HG02610 (cell line): ENCODE data around the gene ATAD2B.
A peak's percentile ranks its signal among the peaks of the same experiment; 100 is the strongest.
"Not testable (repeated sequence)": the region's sequence is repeated elsewhere in the genome, so short reads cannot be mapped to it uniquely, and the experiment has no call there.

Experiments
- ATAC-seq: cut with Tn5 transposase; IDR thresholded peaks from one replicate; pipeline ENCODE4 v1.9.1; 2021; ENCODE audit warnings: mild to moderate bottlenecking, moderate library complexity; ENCODE audit not compliant: unreplicated experiment

ATAD2B gene

GRCh38 chr2:23926750-23927571 lies at the start of gene ATAD2B:
Gene ATAD2B, minus strand, starts transcription at chr2:23927123. Its CDS starts 353 bp downstream, at chr2:23926770.
- ATAC-seq, result peak; percentile 78

GRCh38 chr2:23967846-23968245 lies 40.9 kb upstream of the ATAD2B start:
- no peak for ATAC-seq

DNA sequence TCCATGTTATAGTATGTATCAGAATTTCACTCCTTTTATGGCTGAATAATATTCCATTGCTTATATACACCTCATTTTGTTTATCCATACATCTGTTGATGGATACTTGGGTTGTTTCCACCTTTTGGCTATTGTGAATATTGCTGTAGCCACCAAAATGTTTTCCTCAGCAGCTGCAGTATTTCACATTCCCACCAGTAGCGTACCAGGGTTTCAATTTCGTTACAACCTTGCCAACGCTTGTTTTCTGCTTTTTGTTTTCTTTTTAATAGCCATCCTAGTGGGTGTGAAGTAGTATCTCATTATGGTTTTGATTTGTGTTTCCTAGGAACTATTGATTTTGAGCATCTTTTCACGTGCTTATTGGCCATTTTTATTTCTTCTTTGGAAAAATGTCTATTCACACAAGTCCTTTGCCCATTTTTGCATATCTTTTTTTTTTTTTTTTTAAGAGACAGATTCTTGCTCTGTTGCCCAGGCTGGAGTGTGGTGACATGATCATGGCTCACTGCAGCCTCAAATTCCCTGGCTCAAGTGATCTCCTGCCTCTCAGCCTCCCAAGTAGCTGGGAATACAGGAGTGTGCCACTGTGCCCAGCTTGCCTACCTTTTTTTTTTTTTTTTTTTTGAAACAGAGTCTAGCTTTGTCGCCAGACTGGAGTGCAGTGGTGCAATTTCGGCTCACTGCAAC lies 27.5 kb upstream of the ATAD2B start:
- peak; percentile 46 for ATAC-seq

GRCh38 chr2:23953625-23954024 lies 26.7 kb upstream of the ATAD2B start:
- ATAC-seq, result no peak

DNA sequence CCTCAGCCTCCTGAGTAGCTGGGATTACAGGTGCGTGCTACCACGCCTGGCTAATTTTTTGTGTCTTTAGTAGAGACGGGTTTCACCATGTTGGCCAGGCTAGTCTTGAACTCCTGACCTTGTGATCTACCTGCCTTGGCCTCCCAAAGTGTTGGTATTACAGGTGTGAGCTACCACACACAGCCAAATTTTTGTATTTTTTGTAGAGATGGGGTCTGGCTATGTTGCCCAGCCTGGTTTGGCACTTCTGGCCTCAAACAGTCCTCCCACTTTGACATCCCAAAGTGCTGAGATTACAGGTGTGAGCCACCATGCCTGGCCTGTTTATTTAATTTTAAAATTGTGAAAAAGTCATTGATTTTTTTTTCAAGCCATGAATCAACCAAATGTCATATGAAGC lies 25.6 kb upstream of the ATAD2B start:
- not testable (repeated sequence) for ATAC-seq

DNA sequence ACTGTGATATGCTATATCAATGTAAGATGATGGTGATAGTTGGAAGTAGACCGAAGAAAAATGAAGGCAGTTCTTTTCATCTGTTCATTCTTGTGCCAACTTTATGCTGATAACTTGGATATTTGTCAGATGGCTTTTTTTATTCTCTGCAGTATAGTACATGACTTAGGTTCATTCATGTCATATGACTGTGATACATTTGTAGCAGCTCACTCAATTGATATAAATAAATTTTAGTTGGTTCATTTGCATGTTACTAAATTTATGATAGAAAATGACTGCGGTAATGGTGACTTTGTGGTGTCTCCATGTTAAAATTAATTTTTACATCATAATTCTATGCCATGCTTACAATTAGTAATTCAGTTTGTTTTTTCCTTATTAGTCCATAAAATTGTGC lies 20.4 kb upstream of the ATAD2B start:
- no peak for ATAC-seq

- no peak for ATAC-seq
Observed at GRCh38 chr2:23944976-23945375, 18.1 kb upstream of the ATAD2B start.

- ATAC-seq, result no peak
Observed at GRCh38 chr2:23944527-23944926, 17.6 kb upstream of the ATAD2B start.

DNA sequence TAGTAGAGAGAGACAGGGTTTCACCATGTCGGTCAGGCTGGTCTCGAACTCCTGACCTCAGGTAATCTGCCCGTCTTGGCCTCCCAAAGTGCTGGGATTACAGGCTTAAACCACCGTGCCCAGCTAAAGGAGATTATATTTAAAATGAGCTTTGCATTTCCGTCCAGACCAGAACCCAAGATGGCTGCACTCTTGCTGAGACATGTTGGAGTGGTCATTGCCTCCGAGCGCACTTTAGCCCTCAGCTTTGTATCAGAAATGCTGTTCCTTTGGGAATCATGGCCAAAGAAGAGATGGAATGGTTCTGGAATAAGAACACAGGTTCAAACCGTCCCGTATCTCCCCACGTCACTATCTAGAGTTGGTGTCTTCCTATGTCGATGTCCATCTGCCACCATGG lies 16.7 kb upstream of the ATAD2B start:
- ATAC-seq, result no peak

- no peak for ATAC-seq
Observed at GRCh38 chr2:23941644-23942043, 14.7 kb upstream of the ATAD2B start.

- ATAC-seq, result peak; percentile 57
Observed at GRCh38 chr2:23940718-23941620, 14.0 kb upstream of the ATAD2B start.

- ATAC-seq, result peak; percentile 74
Observed at GRCh38 chr2:23939987-23940717, 13.2 kb upstream of the ATAD2B start, which contains the start of gene UBXN2A. Gene UBXN2A, plus strand, starts transcription at chr2:23940463. Its CDS starts 17,852 bp downstream, at chr2:23958315.

DNA sequence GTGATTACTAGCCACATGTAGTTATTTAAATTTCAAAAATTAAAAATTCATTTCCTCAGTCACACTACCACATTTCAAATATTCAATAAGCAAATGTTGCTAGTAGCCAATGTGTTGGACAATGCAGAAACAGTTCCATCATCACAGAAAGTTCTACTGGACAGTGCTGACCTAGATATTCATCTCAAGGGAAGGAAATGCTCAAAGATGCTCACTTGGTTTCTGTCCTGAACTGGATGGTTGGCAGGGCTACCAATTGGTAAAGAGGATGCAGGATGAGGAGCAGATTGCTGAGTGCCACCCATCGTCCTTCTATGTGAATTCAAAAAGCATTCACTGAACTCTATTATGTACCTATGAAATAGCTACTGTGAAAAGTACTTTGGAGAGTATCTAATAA lies 7.3 kb upstream of the ATAD2B start:
- no peak for ATAC-seq

DNA sequence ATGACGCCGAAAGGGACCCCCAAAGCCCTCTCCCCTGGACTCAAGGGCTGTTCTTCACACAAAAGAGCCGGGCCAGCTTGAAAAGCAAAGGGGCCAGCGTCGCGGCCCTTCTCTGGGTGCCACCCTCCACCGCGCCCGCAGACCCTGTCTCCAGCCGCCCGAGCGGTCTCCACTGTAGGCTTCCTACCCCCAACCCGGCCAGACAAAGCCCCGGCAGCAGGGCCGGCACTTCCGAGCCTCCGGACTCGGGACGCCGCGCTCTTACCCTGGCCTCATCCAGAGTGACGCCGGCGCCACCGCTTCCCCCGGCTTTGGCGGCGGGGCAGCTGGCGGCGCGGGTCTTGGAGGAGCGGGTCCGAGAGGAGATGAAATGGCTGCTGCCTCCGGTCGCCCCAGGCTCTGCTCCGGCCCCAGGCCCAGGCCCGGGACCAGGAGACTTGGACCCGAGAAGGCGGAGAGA lies 603 bp downstream of the ATAD2B start:
- ATAC-seq, result peak; percentile 21

DNA sequence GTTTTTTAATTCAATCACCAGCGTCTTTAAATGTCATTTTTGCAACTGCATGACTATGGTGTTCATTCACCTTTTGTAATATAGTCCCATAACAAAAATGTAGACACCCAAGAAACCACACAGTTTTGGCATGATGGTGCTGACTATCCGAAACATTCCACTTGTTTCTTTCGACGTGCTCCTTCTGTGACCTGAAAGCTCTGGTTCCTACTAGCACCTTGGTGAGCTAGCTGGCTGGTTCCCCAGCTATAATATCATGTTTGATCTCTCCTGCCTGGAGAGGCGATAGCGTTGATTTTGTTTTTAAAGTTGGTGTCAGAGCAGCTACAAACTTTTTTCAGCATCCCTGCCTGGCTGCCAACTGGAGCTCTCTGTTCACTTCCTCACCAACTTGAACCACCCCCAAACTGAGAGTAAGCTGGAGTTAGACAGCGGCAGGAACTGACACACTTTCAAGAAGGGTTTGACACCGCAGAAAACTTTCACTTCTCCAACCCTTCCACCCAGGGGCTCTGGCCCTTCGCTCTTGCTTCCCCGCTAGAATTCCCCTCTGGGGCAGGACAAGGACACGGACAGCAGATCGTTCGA lies 1.1 kb downstream of the ATAD2B start:
- peak; percentile 67 for ATAC-seq

GRCh38 chr2:23924589-23925359 lies 2.1 kb downstream of the ATAD2B start:
- no peak for ATAC-seq

DNA sequence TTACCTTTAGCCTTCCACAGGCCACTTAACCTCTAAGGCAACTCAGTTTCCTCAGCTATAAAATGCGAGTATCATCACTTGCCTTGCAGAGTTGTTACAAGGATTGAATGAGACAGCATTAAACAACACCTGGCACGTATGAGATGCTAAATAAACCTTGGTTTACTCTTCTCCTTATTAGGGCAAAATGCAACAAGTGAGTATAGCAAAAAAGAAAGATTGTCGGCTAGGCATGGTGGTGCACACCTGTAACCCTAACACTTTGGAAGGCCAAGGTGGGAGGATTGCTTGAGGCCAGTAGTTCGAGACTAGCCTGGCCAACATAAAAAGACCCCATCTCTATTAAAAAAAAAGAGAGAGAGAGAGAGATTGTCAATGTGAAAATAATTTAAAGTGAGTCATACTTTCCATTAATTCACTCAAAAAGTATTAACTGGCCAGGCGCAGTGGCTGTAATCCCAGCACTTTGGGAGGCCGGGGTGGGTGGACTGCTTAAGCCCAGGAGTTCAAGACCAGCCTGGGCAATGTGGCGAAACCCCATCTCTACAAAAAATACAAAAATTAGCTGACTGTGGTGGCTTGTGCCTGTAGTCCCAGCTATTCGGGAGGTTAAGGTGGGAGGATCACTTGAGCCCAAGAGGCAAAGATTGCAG lies 8.0 kb downstream of the ATAD2B start:
- no peak for ATAC-seq

GRCh38 chr2:23916727-23917405 lies 10.1 kb downstream of the ATAD2B start:
- no peak for ATAC-seq
